AG04450 (cell line): Measurements from ENCODE around the gene SLC27A1. TPM values are rescaled to one million over a fixed set of nuclear protein-coding genes. Genes with fewer than 3 reads are reported as not detected.

Experiments used
- CTCF ChIA-PET: fragments of 300-600, 350-600 bp; formaldehyde crosslinking; extraction: SDS; loops from one replicate; lab custom pipeline; 2022; ENCODE audit warnings: antibody characterized with exemption, inconsistent platforms; lab: Charles Lee
- POLR2A ChIA-PET: fragments of 350-600 bp; formaldehyde crosslinking; extraction: SDS; loops from one replicate; lab custom pipeline; 2021; ENCODE audit warnings: antibody characterized with exemption, inconsistent platforms; lab: Yijun Ruan, JAX
- DNase-seq: peaks from one replicate; pipeline ENCODE4 v3.0.0-alpha.2; 2011; ENCODE audit warnings: low read depth, low spot score
- H3K27ac ChIP-seq: one replicate; pipeline ENCODE4 v1.5.1; 2012; ENCODE audit warnings: low read depth, low read length, control low read depth
- H3K27me3 ChIP-seq: one replicate; pipeline ENCODE4 v1.6.0; 2012; ENCODE audit warnings: low read length; ENCODE audit not compliant: control insufficient read depth, insufficient read depth
- H3K4me3 ChIP-seq: 2 replicates; pipeline ENCODE4 v1.5.1; 2011; ENCODE audit warnings: mild to moderate bottlenecking, low read depth, low read length, control low read depth
- H3K9me3 ChIP-seq: 2 replicates; pipeline ENCODE4 v1.5.1; 2012; ENCODE audit warnings: low read length; ENCODE audit not compliant: control insufficient read depth, insufficient read depth
- CTCF ChIP-seq: IDR thresholded peaks from 2 replicates; pipeline ENCODE4 v1.5.1; 2011; ENCODE audit warnings: low read depth, low read length, control low read depth, inconsistent platforms
- polyA plus RNA-seq: library from polyadenylated mRNA; depleted of rRNA; stranded (reverse); fragments of >200 nt; gene quantifications from 2 replicates; pipeline ENCODE4 v1.2.3, GENCODE V29; 2011; rRNA removed

SLC27A1 gene
- polyA plus RNA-seq, 1 experiment = 8.3 TPM

GRCh38 chr19:17554968-17555479, 84.7 kb downstream of the SLC27A1 start:
- H3K27me3 ChIP-seq = no peaks in the 10 kb centered on the region
- H3K4me3 ChIP-seq = peak overlapping the region; percentile 56
- ChIA-PET POLR2A (no interaction called here), CTCF (interaction anchor here (0.8 kb wide), 1 partner anchor 13 kb away, joined by 3 read pairs; no protein-coding TSS in a partner anchor)
- no peak overlapping the region for H3K27ac ChIP-seq
- no peak for DNase-seq
- TF ChIP-seq CTCF = no peak
- H3K9me3 ChIP-seq = no peaks in the 10 kb centered on the region; the same call in 1 of the 2 replicates

GRCh38 chr19:17555480-17555928, 85.2 kb downstream of the SLC27A1 start, which contains the start of gene COLGALT1:
Gene COLGALT1 (plus strand): TSS chr19:17555649. CDS start chr19:17555714, 65 bp downstream.
- Histone ChIP-seq H3K27me3 (no peaks in the 10 kb centered on the region), H3K9me3 (no peaks in the 10 kb centered on the region; the same call in 1 of the 2 replicates), H3K4me3 (peak within 1 kb of the TSS; percentile 85), H3K27ac (peak within 1 kb of the TSS; percentile 39)
- POLR2A ChIA-PET = no interaction called here
- CTCF ChIA-PET = interaction anchor here (0.8 kb wide), 1 partner anchor 12 kb away, joined by 3 read pairs; no protein-coding TSS in a partner anchor
- TF ChIP-seq CTCF = no peak
- peak; percentile 84 for DNase-seq

Other genes with a start within 250 kb of the SLC27A1 start
- gene OCEL1, start 244.3 kb upstream of the SLC27A1 start, polyA plus RNA-seq = 4.6 and 6.7 TPM in 2 replicates
- gene NR2F6, start 224.6 kb upstream of the SLC27A1 start, polyA plus RNA-seq = 16.3 and 18.9 TPM in 2 replicates
- not detected in 2 replicates for gene USHBP1, start 205.8 kb upstream of the SLC27A1 start, polyA plus RNA-seq
- 92.0 and 98.6 TPM in 2 replicates for gene BABAM1, start 203.1 kb upstream of the SLC27A1 start, polyA plus RNA-seq
- 0.33 and 0.36 TPM in 2 replicates for gene ANKLE1, start 188.6 kb upstream of the SLC27A1 start, polyA plus RNA-seq
- 6.1 and 8.6 TPM in 2 replicates for gene ABHD8, start 167.1 kb upstream of the SLC27A1 start, polyA plus RNA-seq
- 23.2 and 24.3 TPM in 2 replicates for gene MRPL34, start 164.7 kb upstream of the SLC27A1 start, polyA plus RNA-seq
- 38.7 and 40.7 TPM in 2 replicates for gene DDA1, start 161.0 kb upstream of the SLC27A1 start, polyA plus RNA-seq
- 1.8 and 2.0 TPM in 2 replicates for gene ANO8, start 135.7 kb upstream of the SLC27A1 start, polyA plus RNA-seq
- 4.7 TPM in 2 replicates for gene GTPBP3, start 133.0 kb upstream of the SLC27A1 start, polyA plus RNA-seq
- gene PLVAP, start 93.2 kb upstream of the SLC27A1 start, polyA plus RNA-seq = not detected in 2 replicates
- gene CCDC194, start 76.3 kb upstream of the SLC27A1 start, polyA plus RNA-seq = not detected in 2 replicates
- gene BST2, start 64.9 kb upstream of the SLC27A1 start, polyA plus RNA-seq = 1.9 and 2.8 TPM in 2 replicates
- gene MVB12A, start 50.5 kb upstream of the SLC27A1 start, polyA plus RNA-seq = 22.5 and 30.1 TPM in 2 replicates
- 0.05 and 0.07 TPM in 2 replicates for gene TMEM221, start 21.9 kb upstream of the SLC27A1 start, polyA plus RNA-seq
- not detected in 2 replicates for gene NXNL1, start 9.6 kb upstream of the SLC27A1 start, polyA plus RNA-seq
- 40.5 and 60.8 TPM in 2 replicates for gene PGLS, start 41.1 kb downstream of the SLC27A1 start, polyA plus RNA-seq
- gene COLGALT1, start 85.1 kb downstream of the SLC27A1 start, polyA plus RNA-seq = 89.0 and 102 TPM in 2 replicates
- 0.04 and 0.05 TPM in 2 replicates for gene UNC13A, start 217.8 kb downstream of the SLC27A1 start, polyA plus RNA-seq
- gene MAP1S, start 249.0 kb downstream of the SLC27A1 start, polyA plus RNA-seq = 8.2 and 14.3 TPM in 2 replicates